ENCODE measurements around the gene FOXI1.

Gene FOXI1

DNA sequence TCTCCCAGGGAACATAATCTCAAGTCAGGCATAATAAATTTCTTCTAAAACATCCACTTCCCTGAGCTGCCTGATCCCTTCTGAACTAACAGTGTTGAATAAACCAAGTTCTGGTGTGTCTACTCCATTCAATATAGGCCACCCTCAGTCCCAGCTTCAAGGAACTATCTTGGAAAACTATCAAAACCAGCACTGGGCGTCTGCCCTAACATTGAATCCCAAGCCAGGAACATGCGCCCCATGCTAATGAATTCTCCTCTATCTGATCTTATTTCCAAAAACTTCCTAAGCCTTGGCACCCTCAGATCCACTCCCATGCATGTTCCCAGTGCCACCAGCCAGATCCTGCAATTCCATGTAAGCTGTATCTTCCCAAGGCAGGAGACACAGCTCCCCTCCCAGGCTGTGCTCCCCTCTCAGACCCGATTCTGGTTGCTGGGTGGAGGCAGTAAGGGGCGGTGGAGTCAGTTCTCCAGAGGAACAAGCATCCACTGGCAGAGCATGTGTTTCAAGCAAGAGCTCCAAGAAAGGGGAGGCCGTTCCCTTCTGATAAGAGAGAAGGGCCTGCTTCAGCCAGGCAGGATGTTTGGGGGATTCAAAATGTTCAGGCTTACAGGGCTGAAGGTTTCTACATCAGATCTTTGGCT lies 13.1 kb upstream of the FOXI1 start:
- in situ Hi-C loops (cut with HindIII; ENCODE audit: low sequenced_read_pairs), result loop anchor here (10.0 kb wide), 1 partner anchor 112 kb away; no protein-coding TSS in a partner anchor

DNA sequence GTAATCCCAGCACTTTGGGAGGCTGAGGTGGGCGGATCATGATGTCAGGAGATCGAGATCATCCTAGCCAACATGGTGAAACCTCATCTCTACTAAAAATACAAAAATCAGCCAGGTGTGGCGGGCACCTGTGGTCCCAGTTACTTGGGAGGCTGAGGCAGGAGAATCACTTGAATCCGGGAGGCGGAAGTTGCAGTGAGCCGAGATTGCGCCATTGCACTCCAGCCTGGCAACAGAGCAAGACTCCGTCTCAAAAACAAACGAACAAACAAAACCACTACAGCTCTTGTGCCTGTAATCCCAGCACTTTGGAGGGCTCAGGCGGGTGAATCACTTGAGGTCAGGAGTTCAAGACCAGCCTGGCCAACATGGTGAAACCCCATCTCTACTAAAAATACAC lies 11.4 kb upstream of the FOXI1 start:
- in situ Hi-C loops (cut with HindIII; ENCODE audit: low sequenced_read_pairs), result loop anchor here (10.0 kb wide), 1 partner anchor 110 kb away; no protein-coding TSS in a partner anchor

DNA sequence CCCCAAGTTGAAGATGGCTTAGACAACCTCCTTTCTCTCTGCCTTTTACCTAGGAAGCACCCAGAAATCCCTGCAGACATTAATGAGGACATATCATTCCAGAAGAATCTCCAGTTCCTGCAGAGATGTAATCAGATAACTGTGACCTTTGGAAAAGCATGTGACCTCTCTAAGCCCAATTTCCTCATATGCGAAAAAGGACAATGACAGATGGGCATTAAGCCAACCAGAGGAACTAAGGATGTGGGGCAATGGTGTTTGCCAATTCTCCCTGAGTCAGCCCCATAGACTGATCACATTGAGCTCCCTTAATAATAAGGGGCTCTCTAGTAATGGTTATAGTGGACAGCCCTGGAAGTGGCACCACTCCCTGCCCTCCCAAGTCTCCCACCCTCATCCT lies 10.1 kb upstream of the FOXI1 start:
- in situ Hi-C loops (cut with HindIII; ENCODE audit: low sequenced_read_pairs), result loop anchor here (10.0 kb wide), 1 partner anchor 109 kb away; no protein-coding TSS in a partner anchor

DNA sequence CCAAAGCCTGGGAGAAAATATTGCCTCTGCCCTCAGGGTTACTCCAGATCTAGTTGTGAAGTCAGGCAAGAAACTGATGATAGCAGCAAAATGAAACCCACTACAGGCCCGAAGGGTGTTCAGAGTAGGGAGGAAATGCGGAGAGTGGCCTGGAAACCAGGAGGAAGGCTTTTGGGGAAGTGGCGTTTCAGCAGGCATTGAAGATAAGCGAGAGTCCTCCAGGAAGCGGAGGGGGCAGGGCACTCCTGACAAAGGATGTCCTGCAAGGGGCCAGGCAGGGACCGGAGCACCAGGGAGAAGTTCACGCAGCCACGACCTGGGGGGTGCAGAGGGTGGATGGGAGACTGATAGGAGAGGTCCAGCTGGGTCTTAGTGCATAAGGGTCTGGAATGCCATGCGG lies 7.8 kb upstream of the FOXI1 start:
- in situ Hi-C loops (cut with HindIII; ENCODE audit: low sequenced_read_pairs), result loop anchor here (10.0 kb wide), 1 partner anchor 107 kb away; no protein-coding TSS in a partner anchor

DNA sequence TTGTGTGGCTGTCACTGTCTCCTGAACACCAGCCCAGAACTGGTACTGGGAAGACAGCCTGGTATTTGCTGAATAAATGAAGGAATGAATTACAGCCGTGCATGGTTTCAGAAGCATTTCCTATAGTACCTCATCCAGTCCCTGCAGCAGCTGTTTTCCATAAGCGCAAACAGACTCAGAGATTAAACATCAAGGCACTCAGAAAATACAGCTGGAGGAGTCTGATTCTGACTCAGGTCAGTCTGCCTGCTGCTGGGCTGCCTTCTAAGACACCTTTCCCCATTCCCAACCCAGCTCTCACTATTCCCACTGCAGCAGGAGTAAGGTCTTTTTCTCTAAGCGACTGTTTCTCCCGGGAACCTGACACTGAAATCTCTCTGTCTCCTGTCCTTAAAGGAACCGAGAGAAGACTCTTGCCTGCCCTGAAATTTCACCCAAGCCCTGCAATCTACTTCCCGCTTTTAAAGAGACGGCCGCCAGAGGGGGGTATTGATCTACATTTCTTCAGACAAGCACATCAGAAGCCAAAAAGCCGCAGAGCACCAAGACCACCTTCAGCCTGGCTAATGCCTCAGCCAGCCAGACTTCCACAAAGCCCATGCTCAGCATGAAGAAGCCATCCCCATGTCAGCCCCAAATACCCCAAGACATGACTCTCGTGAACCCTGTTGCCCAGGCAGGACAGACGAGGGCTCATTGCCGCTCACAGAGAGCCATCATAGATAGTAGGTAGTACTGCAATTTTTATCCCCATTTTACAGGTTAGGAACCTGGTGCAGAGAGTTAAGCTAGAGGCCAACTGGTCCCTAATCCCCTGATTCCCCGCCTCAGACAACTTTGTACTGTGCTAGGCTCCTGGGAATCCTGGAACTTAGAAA lies 5.4 kb upstream of the FOXI1 start:
- in situ Hi-C loops (cut with HindIII; ENCODE audit: low sequenced_read_pairs), result no loop called here

DNA sequence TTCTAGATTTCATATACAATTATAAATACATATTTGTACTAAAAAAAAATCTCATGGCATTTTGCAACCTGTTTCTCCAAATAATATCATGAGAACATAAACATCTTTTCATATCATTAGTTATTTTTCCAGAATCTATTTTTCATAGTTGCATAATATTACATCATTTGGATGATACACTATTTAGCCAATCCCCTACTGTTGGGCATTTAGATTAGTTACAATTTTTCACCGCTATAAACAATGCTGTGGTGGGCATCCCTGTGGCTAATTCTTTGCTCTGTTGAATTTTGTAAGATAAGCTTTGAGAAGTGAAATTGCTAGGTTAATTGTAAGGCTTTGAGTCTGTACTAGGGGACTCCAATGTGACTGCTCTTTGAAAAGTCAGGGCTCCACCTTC lies 2.2 kb upstream of the FOXI1 start:
- in situ Hi-C loops (cut with HindIII; ENCODE audit: low sequenced_read_pairs), result no loop called here

DNA sequence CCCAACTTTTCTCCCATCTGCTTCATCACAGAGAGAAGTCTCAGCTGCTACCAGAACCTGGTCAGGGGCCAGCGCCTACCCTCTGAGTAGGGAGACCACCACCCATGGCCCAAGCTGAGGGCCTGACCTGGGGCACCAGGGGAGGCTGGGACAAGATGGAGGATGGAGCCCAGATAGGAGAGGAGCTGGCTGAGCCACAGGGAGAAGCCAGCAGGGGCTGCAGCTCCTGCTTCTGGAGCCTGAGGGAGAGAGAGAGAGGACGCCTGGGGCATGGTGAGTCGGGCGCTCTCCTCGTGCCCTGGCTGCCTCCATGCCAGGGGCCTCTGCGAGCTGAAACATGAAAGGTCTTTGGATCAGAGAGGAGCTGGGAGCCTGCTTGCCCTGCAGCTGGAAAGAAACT lies 1.4 kb upstream of the FOXI1 start:
- in situ Hi-C loops (cut with HindIII; ENCODE audit: low sequenced_read_pairs), result no loop called here

DNA sequence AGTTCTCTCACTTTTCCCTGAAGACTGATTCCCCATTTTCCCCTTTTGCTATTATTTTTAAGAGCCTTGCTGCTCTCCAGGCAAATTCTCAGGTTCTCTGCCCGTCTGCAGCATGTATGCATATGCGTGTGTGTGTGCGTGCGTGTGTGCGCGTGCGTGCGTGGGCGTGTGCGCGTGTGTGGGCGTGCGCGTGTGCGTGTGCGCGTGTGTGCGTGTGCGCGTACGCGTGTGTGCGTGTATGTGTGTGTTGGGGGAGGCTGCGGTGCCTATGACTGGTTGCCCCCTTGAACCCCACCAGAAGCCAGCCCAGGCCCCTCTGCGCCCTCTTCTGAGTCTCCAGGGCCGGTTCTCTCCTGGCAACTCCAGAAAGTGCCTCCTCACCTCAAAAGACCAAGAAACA lies 987 bp upstream of the FOXI1 start:
- in situ Hi-C loops (cut with HindIII; ENCODE audit: low sequenced_read_pairs), result no loop called here

DNA sequence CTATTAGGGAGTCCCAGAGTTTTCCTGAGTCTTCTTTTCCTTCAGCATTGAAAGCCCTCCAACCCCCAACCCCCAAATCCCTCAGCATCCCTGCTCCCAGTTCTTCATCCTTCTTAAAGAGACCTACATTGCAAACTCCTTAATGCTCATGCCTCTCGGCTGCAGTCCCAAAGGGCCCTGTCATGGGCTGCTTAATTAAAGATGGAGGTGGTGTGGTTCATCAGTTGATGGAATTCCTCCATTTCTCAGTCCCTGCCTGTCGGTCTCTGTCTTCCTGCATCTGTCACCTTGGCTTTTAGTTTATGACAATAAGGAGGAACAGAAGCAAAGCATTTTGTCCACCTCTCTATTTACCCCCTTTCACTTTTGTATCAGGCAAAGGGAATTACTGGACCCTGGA lies 2.0 kb downstream of the FOXI1 start:
- in situ Hi-C loops (cut with HindIII; ENCODE audit: low sequenced_read_pairs), result no loop called here

DNA sequence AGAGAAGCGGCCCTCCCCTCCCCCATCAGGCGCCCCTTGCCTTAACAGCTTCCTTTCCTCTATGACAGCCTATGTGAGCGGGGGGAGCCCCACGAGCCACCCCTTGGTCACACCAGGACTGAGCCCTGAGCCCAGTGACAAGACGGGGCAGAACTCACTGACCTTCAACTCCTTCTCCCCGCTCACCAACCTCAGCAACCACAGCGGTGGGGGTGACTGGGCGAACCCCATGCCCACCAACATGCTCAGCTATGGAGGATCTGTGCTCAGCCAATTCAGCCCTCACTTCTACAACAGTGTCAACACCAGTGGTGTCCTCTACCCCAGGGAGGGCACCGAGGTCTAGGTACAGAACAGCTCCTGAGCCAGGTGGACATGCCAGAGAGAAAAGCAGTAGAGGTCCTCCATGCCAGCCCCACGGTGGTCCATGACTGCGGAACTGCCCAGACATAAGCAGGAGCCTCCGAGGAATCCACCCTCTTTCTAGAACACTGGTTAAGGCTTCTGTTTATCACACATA lies 2.6 kb downstream of the FOXI1 start:
- in situ Hi-C loops (cut with HindIII; ENCODE audit: low sequenced_read_pairs), result no loop called here

DNA sequence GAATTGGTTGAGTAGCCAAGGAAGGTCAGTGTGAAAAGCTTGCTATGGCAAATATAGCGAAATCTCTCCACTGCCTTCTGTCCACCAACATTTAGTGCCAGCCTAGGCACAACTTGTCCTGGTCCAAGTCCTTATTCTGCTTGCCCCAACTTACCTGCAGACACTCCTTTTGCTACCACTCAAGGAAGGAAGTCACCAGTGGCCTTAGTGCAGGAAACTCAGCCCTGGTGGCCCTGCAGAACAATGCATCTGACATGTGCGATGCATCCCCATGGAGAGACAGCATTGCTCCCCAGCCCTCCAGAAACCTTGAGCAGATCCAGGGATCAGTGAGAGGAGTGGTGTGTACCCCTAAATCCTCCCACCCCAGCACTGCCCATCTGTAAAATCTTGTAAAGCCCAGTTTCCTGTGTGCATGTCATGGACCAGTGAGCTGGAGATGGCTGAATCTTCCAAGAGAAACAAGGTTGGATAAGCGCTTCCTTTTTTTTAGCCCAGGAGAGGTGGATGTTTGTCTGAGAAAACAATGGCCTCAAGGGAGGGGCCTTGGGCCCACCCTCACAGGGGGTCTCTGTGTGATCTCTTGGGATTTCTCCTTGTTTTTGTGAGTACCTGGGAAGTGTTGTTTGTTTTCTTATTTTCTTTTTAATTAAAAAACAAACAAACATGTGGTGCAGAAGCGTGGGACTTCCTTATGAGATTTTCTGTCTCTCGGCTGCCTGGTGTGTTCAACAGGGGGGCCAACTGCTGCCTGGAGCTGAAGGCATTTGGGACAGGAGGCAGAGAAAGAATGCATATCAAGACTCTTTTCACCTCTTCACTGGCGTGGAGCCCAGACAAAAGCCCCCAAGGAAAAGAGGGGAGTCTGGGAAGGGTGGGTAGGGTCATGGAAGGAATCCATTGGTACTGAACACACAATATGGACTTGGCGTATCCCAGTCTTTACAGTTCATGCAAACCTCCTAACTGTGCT lies 3.6 kb downstream of the FOXI1 start:
- in situ Hi-C loops (cut with HindIII; ENCODE audit: low sequenced_read_pairs), result no loop called here

DNA sequence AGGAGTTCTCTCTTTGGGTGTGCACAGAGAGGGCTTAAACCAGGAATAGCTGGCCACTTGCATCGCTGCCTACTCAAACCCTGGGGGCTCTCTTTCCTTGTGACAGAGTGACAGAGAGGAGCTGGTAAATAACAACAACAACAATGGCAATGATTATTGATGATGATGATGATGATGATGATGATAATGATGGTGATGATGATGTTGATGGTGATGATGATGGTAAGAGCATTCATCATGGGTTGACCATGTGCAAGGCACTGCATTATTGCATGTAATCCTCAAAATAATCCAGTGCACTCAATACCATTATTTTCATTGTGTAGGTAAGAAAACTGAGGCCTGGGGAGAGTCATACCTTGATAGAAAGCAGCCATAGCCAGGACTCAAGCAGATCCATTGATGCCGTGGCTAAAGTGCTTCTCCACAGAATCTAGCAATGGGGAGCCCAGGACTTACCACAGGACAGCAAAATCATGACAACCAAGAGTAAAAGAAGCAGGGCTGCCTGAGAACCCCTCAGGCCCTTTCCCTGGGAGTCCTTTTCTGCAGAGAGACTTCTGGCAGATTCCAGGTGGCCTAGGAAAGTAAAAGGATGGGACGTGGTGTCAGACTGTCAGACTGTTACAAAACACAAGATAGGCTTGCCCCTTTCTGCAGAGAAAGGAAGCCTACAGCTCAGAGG lies 4.8 kb downstream of the FOXI1 start:
- in situ Hi-C loops (cut with HindIII; ENCODE audit: low sequenced_read_pairs), result no loop called here

DNA sequence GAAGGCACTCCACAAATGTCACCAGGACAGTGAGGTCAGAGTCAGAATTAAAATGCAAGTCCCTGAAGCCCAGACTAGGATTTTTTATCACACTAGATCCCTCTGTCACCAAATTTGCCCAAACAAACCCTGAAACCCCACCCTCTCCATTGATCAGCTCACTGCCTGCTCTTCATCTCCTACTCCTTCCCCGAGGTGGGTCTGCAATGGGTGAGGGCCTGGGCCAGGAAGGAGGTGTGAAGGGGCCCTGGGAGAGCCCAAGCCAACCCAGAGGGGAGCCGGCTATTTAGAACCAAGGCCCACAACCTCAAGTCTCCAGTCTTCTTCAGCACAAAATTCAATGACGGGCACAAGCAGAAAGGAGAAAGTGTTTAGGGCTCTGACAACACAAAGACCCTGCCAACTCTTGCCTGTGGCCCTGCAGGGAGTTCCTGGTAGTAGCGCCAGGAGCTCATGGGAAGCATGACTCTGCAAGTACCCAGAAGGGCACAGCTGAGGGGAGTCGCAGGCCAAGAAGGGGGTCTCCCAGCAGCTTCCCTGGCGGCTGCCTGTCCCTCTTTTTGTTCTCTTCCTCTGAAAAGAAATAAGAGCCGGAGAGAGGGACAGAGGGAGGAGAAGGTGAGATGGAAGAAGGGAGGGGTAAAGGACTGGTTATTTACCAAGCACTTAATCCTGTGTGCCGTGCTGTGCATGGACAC lies 5.5 kb downstream of the FOXI1 start:
- in situ Hi-C loops (cut with HindIII; ENCODE audit: low sequenced_read_pairs), result no loop called here

DNA sequence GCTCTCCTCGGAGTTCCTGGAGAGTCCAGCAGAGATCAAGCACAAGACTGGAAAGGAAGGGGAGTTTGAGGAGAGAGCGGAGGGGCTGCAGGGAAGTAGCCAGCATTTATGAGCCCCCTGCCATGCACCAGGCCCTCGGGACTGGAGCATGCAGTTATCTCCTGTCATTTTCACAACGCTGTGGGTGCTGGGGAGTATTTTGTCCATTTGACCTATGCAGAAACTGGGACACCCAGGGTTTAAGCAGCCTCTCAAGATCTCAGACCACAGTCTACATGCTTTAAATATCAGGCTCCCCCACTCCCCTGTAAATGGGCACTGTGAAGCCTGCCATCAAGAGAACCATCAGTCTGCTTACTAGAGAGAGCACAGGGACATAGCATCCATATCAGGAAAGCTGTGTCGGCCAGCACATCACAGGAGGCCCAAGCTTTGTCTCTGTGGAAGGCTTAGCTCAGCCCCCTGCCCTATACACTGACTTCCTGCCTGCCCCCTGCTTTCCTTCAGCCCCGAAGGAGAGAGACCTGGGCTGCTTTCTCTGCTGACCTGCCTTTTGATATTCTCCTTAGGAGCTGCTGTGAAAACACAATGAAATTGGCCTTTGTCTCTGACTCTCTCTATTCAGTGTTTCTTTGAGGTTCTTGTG lies 7.3 kb downstream of the FOXI1 start:
- in situ Hi-C loops (cut with HindIII; ENCODE audit: low sequenced_read_pairs), result no loop called here

DNA sequence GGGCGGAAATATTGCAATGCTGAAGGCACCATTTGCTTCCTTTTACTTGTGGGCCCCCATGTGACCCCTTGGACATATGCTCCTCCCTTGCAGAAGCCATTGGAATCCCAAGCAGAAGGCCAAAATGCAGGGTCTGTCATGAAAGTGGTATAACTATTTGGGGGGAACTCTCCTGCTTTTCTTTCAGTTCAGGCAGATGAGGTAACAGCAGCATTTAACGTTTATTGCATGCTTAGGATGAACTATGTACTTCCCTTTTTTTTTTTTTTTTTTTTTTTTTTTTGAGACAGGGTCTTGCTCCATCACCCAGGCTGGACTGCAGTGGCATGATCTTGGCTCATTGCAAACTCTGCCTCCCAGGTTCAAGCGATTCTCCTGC lies 7.8 kb downstream of the FOXI1 start:
- in situ Hi-C loops (cut with HindIII; ENCODE audit: low sequenced_read_pairs), result no loop called here

DNA sequence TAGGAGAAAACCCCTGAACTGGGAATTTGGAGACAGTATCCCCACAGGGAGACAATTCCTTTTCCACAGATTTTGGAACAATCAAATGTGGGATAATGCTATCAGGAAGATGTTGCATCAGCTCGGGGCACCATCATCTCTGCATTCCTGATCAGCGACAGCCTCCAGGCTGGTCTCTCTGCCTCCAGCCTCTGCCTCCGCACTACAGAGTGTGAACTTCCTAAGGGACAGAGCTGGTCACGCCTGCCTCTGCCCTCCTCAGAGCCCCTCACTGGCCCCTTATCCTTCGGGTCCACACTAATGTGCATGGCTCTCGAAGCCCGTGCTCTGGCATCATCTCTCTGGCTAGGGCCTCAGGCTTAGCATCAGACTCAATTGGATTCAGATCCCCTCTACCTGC lies 8.6 kb downstream of the FOXI1 start:
- in situ Hi-C loops (cut with HindIII; ENCODE audit: low sequenced_read_pairs), result no loop called here

DNA sequence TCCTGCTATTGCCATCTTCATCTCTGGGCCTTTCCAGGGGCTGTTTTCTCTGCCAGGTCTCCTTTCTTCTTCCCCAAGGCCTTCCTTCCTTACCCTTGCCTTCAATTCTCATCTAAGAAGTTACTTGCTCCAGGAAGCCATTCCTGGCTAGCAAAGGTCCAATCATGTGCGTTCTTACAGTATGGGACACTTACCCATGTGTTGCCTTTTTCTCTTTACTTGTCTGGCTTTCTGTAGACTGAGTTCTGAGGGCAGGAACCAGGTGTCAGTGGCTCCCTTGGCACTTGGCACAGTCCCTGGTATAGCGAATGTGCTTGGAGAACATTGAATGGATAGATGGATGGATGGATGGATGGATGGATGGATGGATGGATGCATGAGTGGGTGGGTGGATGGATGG lies 10.2 kb downstream of the FOXI1 start:
- in situ Hi-C loops (cut with HindIII; ENCODE audit: low sequenced_read_pairs), result no loop called here

DNA sequence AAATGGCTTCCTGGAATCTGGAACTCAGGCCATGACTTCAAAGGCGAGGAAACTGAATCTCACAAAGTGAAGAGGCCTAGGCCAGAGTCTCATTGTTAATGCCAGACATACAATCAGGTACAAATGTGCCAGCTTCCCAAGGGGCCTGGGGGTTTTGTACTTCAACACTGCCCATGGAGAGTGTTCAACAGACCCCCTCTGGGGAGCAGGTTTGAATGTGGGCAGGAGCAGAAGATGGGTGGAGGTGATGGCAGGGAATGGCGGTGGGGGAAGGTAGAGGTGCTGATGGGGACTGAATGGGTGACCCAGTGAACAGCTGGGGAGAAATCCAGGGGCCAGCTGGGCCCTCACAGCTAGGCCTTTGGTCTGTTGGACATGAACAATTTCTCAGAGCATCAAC lies 12.0 kb downstream of the FOXI1 start:
- in situ Hi-C loops (cut with HindIII; ENCODE audit: low sequenced_read_pairs), result no loop called here

DNA sequence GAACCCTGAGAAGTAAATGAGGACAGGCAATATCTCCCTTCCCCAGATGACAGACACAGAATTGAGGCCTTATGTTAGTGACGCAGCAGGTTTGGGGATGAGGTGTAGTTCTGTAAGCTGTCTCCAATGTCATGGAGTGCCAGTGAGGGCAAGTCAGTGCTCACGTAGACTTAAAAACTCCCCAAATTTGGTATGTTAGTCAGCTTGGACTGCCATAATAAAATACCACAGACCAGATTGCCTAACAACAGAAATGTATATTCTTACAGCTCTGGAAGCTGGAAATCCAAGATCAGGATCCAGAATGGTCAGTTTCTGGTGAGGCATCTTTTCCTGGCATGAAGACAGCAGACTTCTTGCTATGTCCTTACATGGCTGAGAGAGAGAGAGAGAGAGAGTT lies 14.9 kb downstream of the FOXI1 start:
- in situ Hi-C loops (cut with HindIII; ENCODE audit: low sequenced_read_pairs), result no loop called here
